HG02678 (cell line): ENCODE results near the gene ITGB1BP2.
A peak's percentile ranks its signal among the peaks of the same experiment; 100 is the strongest.
"Not testable (repeated sequence)": the region's sequence is repeated elsewhere in the genome, so short reads cannot be mapped to it uniquely, and the experiment has no call there.

Experiments used
- ATAC-seq: cut with Tn5 transposase; IDR thresholded peaks from one replicate; pipeline ENCODE4 v1.9.1; 2021; ENCODE audit warnings: mild to moderate bottlenecking, moderate library complexity; ENCODE audit not compliant: unreplicated experiment

Gene ITGB1BP2

GRCh38 chrX:71301195-71301924, at the start of gene ITGB1BP2:
TSS of gene ITGB1BP2 (plus strand) at chrX:71301750. CDS start at chrX:71301807, 57 bp downstream.
- ATAC-seq = no peak

GRCh38 chrX:71252221-71252620, 49.3 kb upstream of the ITGB1BP2 start:
- no peak for ATAC-seq

- no peak for ATAC-seq
Measured at GRCh38 chrX:71253253-71254091, 48.1 kb upstream of the ITGB1BP2 start.

GRCh38 chrX:71254092-71254963, 47.2 kb upstream of the ITGB1BP2 start, which contains the start of gene ZMYM3:
TSS of gene ZMYM3 (minus strand) at chrX:71254140. CDS start at chrX:71253255, 885 bp downstream.
- peak; percentile 89 for ATAC-seq

- no peak for ATAC-seq
Measured at GRCh38 chrX:71256051-71256450, 45.5 kb upstream of the ITGB1BP2 start.

- no peak for ATAC-seq
Measured at GRCh38 chrX:71256856-71257255, 44.7 kb upstream of the ITGB1BP2 start.

GRCh38 chrX:71268624-71269023, 32.9 kb upstream of the ITGB1BP2 start:
- not testable (repeated sequence) for ATAC-seq

- no peak for ATAC-seq
Measured at GRCh38 chrX:71269801-71270395, 31.7 kb upstream of the ITGB1BP2 start.

- not testable (repeated sequence) for ATAC-seq
Measured at GRCh38 chrX:71272313-71272712, 29.2 kb upstream of the ITGB1BP2 start.

GRCh38 chrX:71281300-71281699, 20.2 kb upstream of the ITGB1BP2 start:
- ATAC-seq = not testable (repeated sequence)

GRCh38 chrX:71282514-71283402, 18.8 kb upstream of the ITGB1BP2 start:
- ATAC-seq = peak; percentile 27

GRCh38 chrX:71283403-71284143, 18.0 kb upstream of the ITGB1BP2 start, which contains the start of gene NONO:
TSS of gene NONO (plus strand) at chrX:71283635. CDS start at chrX:71290638, 7,003 bp downstream.
- ATAC-seq = peak; percentile 89

- no peak for ATAC-seq
Measured at GRCh38 chrX:71285929-71286328, 15.6 kb upstream of the ITGB1BP2 start.

- no peak for ATAC-seq
Measured at GRCh38 chrX:71291381-71291780, 10.2 kb upstream of the ITGB1BP2 start.

- ATAC-seq = no peak
Measured at GRCh38 chrX:71292669-71293365, 8.7 kb upstream of the ITGB1BP2 start.

- no peak for ATAC-seq
Measured at GRCh38 chrX:71296806-71297205, 4.7 kb upstream of the ITGB1BP2 start.

- no peak for ATAC-seq
Measured at GRCh38 chrX:71298119-71298518, 3.4 kb upstream of the ITGB1BP2 start.

GRCh38 chrX:71300064-71300463, 1.5 kb upstream of the ITGB1BP2 start:
- ATAC-seq = not testable (repeated sequence)
